Stomach (tissue), 4 donors: Measurements from ENCODE around the gene FCHSD2.

ENCODE experiments used
- CTCF ChIP-seq, 7 experiments: fragments of 450-650 bp in 4 of 7; fragments of 200-600 bp in 3 of 7; sonication (generic) in 3 of 7; IDR thresholded peaks; one replicate each; pipeline ENCODE4 v1.5.1; 2016 to 2019; ENCODE audit warnings: antibody characterized with exemption in 7 of 7, control low read depth in 2 of 7, mild to moderate bottlenecking in 1 of 7
- POLR2A ChIP-seq, 4 donors: fragments of 450-650 bp; IDR thresholded peaks; one replicate each; pipeline ENCODE4 v1.6.1; 2016; ENCODE audit warnings: antibody characterized with exemption in 4 of 4, control low read depth in 2 of 4, mild to moderate bottlenecking in 1 of 4, moderate library complexity in 1 of 4

- TF ChIP-seq POLR2A (IDR thresholded peaks at IDR 0.05) (no peak), CTCF (IDR thresholded peaks at IDR 0.05) (no peak)
These were observed 306.0 kb downstream of the FCHSD2 start for GRCh38 chr11:72836111-72836510.
